Hindlimb muscle (tissue), 1 donor: ENCODE data around the gene NBEAL2. TPM values are rescaled to one million over a fixed set of nuclear protein-coding genes. Genes with fewer than 3 reads are reported as not detected.

Experiments used
- DNase-seq: peaks from one replicate; pipeline ENCODE4 v3.0.0-alpha.2; 2013
- polyA plus RNA-seq: library from polyadenylated mRNA; unstranded; fragments of 120-200 nt; gene quantifications from one replicate; pipeline ENCODE4 v1.2.1, GENCODE V29; 2013; ENCODE audit not compliant: insufficient read length

The NBEAL2 gene
- polyA plus RNA-seq, 1 donor, result 15.8 TPM

GRCh38 chr3:47002171-47003055 is 22.9 kb downstream of the NBEAL2 start:
- no peak for DNase-seq

GRCh38 chr3:47003056-47003410 is 23.6 kb downstream of the NBEAL2 start:
- DNase-seq, result no peak

- DNase-seq, result no peak
These were observed 24.2 kb downstream of the NBEAL2 start for GRCh38 chr3:47003461-47004368.

- no peak for DNase-seq
These were observed 25.1 kb downstream of the NBEAL2 start for GRCh38 chr3:47004369-47005211.

- DNase-seq, result no peak
These were observed 26.0 kb downstream of the NBEAL2 start for GRCh38 chr3:47005212-47006144.

GRCh38 chr3:47006145-47006651 is 26.7 kb downstream of the NBEAL2 start:
- DNase-seq, result no peak

GRCh38 chr3:47007001-47007400 is 27.5 kb downstream of the NBEAL2 start:
- no peak for DNase-seq

- no peak for DNase-seq
These were observed 28.2 kb downstream of the NBEAL2 start for GRCh38 chr3:47007482-47008233.

GRCh38 chr3:47008234-47008796 is 28.8 kb downstream of the NBEAL2 start:
- no peak for DNase-seq

- no peak for DNase-seq
These were observed 29.4 kb downstream of the NBEAL2 start for GRCh38 chr3:47008851-47009224.

GRCh38 chr3:47009225-47010110 is 30.0 kb downstream of the NBEAL2 start:
- DNase-seq, result peak; percentile 88

GRCh38 chr3:47010111-47010712 is 30.7 kb downstream of the NBEAL2 start:
- no peak for DNase-seq

GRCh38 chr3:47010910-47011309 is 31.4 kb downstream of the NBEAL2 start:
- no peak for DNase-seq

- no peak for DNase-seq
These were observed 31.9 kb downstream of the NBEAL2 start for GRCh38 chr3:47011371-47011770.

- no peak for DNase-seq
These were observed 33.1 kb downstream of the NBEAL2 start for GRCh38 chr3:47012342-47013230.

GRCh38 chr3:47013231-47013630 is 33.8 kb downstream of the NBEAL2 start:
- DNase-seq, result no peak

- no peak for DNase-seq
These were observed 34.6 kb downstream of the NBEAL2 start for GRCh38 chr3:47014036-47014435.

GRCh38 chr3:47015151-47015550 is 35.7 kb downstream of the NBEAL2 start:
- no peak for DNase-seq
